Ovary (tissue), 3 donors: ENCODE results near the gene OR8I2.
"Not testable (repeated sequence)": the region's sequence is repeated elsewhere in the genome, so short reads cannot be mapped to it uniquely, and the experiment has no call there.

Experiments used
- POLR2A ChIP-seq: fragments of 450-650 bp; IDR thresholded peaks from one replicate; pipeline ENCODE4 v1.6.1; 2017; ENCODE audit warnings: antibody characterized with exemption, mild to moderate bottlenecking, moderate library complexity
- TF ChIP-seq, protein P1 (sequence below), 3 donors: fragments of 450-650 bp in 2 of 3; fragments of 200-600 bp in 1 of 3; IDR thresholded peaks; one replicate each; pipeline versions ENCODE4 v1.5.1 to v1.8.0; 2016 to 2022; ENCODE audit warnings: antibody characterized with exemption in 3 of 3, mild to moderate bottlenecking in 1 of 3
- donor health status: DM: no; HTN: no; CAD: no.

DNA sequence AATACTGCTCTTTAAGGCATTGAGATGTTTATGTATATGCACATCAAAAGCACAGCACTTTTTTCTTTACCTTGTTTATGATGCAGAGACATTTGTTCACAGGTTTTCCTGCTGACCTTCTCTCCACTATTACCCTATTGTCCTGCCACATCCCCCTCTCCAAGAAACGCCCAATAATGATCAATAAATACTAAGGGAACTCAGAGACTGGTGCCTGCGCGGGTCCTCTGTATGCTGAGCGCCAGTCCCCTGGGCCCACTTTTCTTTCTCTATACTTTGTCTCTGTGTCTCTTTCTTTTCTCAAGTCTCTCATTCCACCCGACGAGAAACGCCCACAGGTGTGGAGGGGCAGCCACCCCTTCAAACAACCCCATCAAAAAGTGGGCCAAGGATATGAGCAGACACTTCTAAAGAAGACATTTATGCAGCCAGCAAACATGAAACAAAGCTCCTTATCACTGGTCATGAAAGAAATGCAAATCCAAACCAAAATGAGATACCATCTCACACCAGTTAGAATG lies 34.8 kb upstream of the OR8I2 start:
- TF ChIP-seq POLR2A = not testable (repeated sequence)
- TF ChIP-seq, protein P1, sequence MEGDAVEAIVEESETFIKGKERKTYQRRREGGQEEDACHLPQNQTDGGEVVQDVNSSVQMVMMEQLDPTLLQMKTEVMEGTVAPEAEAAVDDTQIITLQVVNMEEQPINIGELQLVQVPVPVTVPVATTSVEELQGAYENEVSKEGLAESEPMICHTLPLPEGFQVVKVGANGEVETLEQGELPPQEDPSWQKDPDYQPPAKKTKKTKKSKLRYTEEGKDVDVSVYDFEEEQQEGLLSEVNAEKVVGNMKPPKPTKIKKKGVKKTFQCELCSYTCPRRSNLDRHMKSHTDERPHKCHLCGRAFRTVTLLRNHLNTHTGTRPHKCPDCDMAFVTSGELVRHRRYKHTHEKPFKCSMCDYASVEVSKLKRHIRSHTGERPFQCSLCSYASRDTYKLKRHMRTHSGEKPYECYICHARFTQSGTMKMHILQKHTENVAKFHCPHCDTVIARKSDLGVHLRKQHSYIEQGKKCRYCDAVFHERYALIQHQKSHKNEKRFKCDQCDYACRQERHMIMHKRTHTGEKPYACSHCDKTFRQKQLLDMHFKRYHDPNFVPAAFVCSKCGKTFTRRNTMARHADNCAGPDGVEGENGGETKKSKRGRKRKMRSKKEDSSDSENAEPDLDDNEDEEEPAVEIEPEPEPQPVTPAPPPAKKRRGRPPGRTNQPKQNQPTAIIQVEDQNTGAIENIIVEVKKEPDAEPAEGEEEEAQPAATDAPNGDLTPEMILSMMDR (IDR thresholded peaks at IDR 0.05) = not testable (repeated sequence)
